Muscle of arm (tissue), 14 donors: ENCODE results near the gene OR10J1. TPM values are rescaled to one million over a fixed set of nuclear protein-coding genes. Genes with fewer than 3 reads are reported as not detected.
"Not testable (repeated sequence)": the region's sequence is repeated elsewhere in the genome, so short reads cannot be mapped to it uniquely, and the experiment has no call there.

Experiments
- DNase-seq: peaks from one replicate; pipeline ENCODE4 v3.0.0-alpha.2; 2013
- long read RNA-seq, 11 donors: transcript quantifications; one replicate each; lab custom pipeline, GENCODE V29; 2026
- polyA plus RNA-seq, 12 donors: library from polyadenylated mRNA; unstranded; fragments of 120-200 nt; gene quantifications; one replicate each; pipeline ENCODE4 v1.2.1, GENCODE V29; 2013; ENCODE audit not compliant: insufficient read length in 12 of 12

OR10J1 gene
- polyA plus RNA-seq = under 1 TPM in 1 of 12 donors, not detected in 11; 0.08 TPM
- long read RNA-seq, donor 1 = 0 reads
- long read RNA-seq, donor 2 = 0 reads
- long read RNA-seq, donor 3 = 0 reads
- long read RNA-seq, donor 4 = 0 reads
- long read RNA-seq, donor 5 = 0 reads
- long read RNA-seq, donor 6 = 0 reads
- long read RNA-seq, donor 7 = 0 reads
- long read RNA-seq, donor 8 = 0 reads
- long read RNA-seq, donor 9 = 0 reads
- long read RNA-seq, donor 10 = 0 reads
- long read RNA-seq, donor 11 = 0 reads

- DNase-seq = no peak
These were observed at the start of gene OR10J1 for GRCh38 chr1:159439422-159439821. Gene OR10J1 (plus strand): TSS chr1:159439722. CDS start chr1:159439792, 70 bp downstream.

GRCh38 chr1:159406821-159407220, 32.7 kb upstream of the OR10J1 start:
- DNase-seq = no peak

GRCh38 chr1:159408862-159409400, 30.6 kb upstream of the OR10J1 start:
- no peak for DNase-seq

- no peak for DNase-seq
These were observed 17.7 kb upstream of the OR10J1 start for GRCh38 chr1:159421821-159422220.

- no peak for DNase-seq
These were observed 11.0 kb upstream of the OR10J1 start for GRCh38 chr1:159428536-159428935.

GRCh38 chr1:159429074-159429861, 10.3 kb upstream of the OR10J1 start:
- no peak for DNase-seq

GRCh38 chr1:159430985-159431384, 8.5 kb upstream of the OR10J1 start:
- DNase-seq = no peak

GRCh38 chr1:159431904-159432303, 7.6 kb upstream of the OR10J1 start, which contains the start of gene OR10J4:
Gene OR10J4 (plus strand): TSS chr1:159432204.
- DNase-seq = no peak

- DNase-seq = no peak
These were observed 3.1 kb upstream of the OR10J1 start for GRCh38 chr1:159436469-159436868.

- no peak for DNase-seq
These were observed 1.8 kb downstream of the OR10J1 start for GRCh38 chr1:159441360-159441759.

- no peak for DNase-seq
These were observed 2.9 kb downstream of the OR10J1 start for GRCh38 chr1:159442428-159442827.

GRCh38 chr1:159443066-159443750, 3.7 kb downstream of the OR10J1 start:
- DNase-seq = no peak

- DNase-seq = no peak
These were observed 5.0 kb downstream of the OR10J1 start for GRCh38 chr1:159444511-159444910.

- no peak for DNase-seq
These were observed 8.7 kb downstream of the OR10J1 start for GRCh38 chr1:159448181-159448580.

GRCh38 chr1:159449605-159450004, 10.1 kb downstream of the OR10J1 start:
- DNase-seq = not testable (repeated sequence)

GRCh38 chr1:159459551-159459950, 20.0 kb downstream of the OR10J1 start:
- DNase-seq = no peak

GRCh38 chr1:159465191-159465603, 25.7 kb downstream of the OR10J1 start:
- no peak for DNase-seq

GRCh38 chr1:159468321-159468720, 28.8 kb downstream of the OR10J1 start:
- DNase-seq = no peak

- no peak for DNase-seq
These were observed 30.5 kb downstream of the OR10J1 start for GRCh38 chr1:159469921-159470533.

GRCh38 chr1:159473335-159473734, 33.8 kb downstream of the OR10J1 start:
- no peak for DNase-seq

GRCh38 chr1:159474926-159475325, 35.4 kb downstream of the OR10J1 start:
- DNase-seq = no peak

GRCh38 chr1:159483501-159483900, 44.0 kb downstream of the OR10J1 start:
- DNase-seq = no peak
